Ovary (tissue), 9 donors: Measurements from ENCODE around the gene SEPTIN2. TPM values are rescaled to one million over a fixed set of nuclear protein-coding genes. Genes with fewer than 3 reads are reported as not detected.

Source experiments
- DNase-seq, 5 donors: peaks; one replicate each; pipeline ENCODE4 v3.0.0-alpha.2; 2019 to 2020
- H3K27ac ChIP-seq, 2 donors: fragments of 200-600 bp; one replicate each; pipeline versions ENCODE4 v1.5.1 to v1.8.0; 2019 to 2022
- H3K27me3 ChIP-seq: fragments of 200-600 bp; one replicate; pipeline ENCODE4 v1.8.0; 2022
- H3K36me3 ChIP-seq: fragments of 200-600 bp; sonication (generic); one replicate; pipeline ENCODE4 v1.5.1; 2019
- H3K4me1 ChIP-seq: one replicate; pipeline ENCODE4 v1.8.1; 2013; ENCODE audit warnings: mild to moderate bottlenecking, moderate library complexity; ENCODE audit not compliant: insufficient read depth
- H3K4me3 ChIP-seq: fragments of 200-600 bp; sonication (generic); one replicate; pipeline ENCODE4 v1.5.1; 2017
- H3K9me3 ChIP-seq, 2 donors: fragments of 200-600 bp in 1 of 2; sonication (generic) in 1 of 2; one replicate each; pipeline versions ENCODE4 v1.5.1 to v1.8.1; 2013 to 2019; ENCODE audit warnings: mild to moderate bottlenecking in 1 of 2, moderate library complexity in 1 of 2
- EP300 ChIP-seq: sonication (generic); formaldehyde crosslinking; IDR thresholded peaks from one replicate; pipeline ENCODE4 v1.6.1; 2017; ENCODE audit warnings: antibody characterized with exemption
- POLR2A ChIP-seq: fragments of 450-650 bp; IDR thresholded peaks from one replicate; pipeline ENCODE4 v1.6.1; 2017; ENCODE audit warnings: antibody characterized with exemption, mild to moderate bottlenecking, moderate library complexity
- WGBS, 3 donors: extraction: QIAGEN DNeasy Blood & Tissue Kit in 1 of 3; methylation state at CpG; one replicate each; pipeline versions ENCODE4 v1.1.5 to v1.1.7; 2013 to 2017; 5-methylcytosine and 5-hydroxymethylcytosine counted together
- intact Hi-C, 4 donors: fragments of 100-400 bp; cut with DNase I; formaldehyde crosslinking; loops; one replicate each; pipeline versions ENCODE4 v1.11.0 to v1.15.1; 2022 to 2023
- polyA plus RNA-seq, 2 donors: library from polyadenylated mRNA; stranded (reverse); fragments of 200-250 nt in 1 of 2; fragments of 350-450 nt in 1 of 2; fragmentation: Illumina TruSeq in 1 of 2; extraction: RNeasy Lipid Tissue Mini Kit (QIAGEN cat#74804) in 1 of 2; gene quantifications; one replicate each; pipeline ENCODE4 v1.2.3, GENCODE V29; 2013 to 2014
- total RNA-seq, 7 donors: library from RNA; depleted of rRNA in 2 of 7; stranded (reverse); fragments of >200 nt in 2 of 7; fragmentation: NEBNext Ultra II Directional in 3 of 7; extraction: Animal tissue kit (Norgen Biotek cat#: 25700) in 3 of 7; gene quantifications; one replicate each; pipeline versions ENCODE4 v1.1.0 to v1.2.4, GENCODE V29; 2016 to 2023
- TF ChIP-seq, protein P1 (sequence below), 3 donors: fragments of 450-650 bp in 2 of 3; fragments of 200-600 bp in 1 of 3; IDR thresholded peaks; one replicate each; pipeline versions ENCODE4 v1.5.1 to v1.8.0; 2016 to 2022; ENCODE audit warnings: antibody characterized with exemption in 3 of 3, mild to moderate bottlenecking in 1 of 3
- donor health status: DM: no; HTN: no; CAD: no; lungs with moderate emphysema.
- donor health status: DM: no; HTN: no; CAD: no.
- donor health status: Bipolar disorder and iron deficiency.
- donor health status: DM: yes; HTN: yes; CAD: no.
- donor health status: DM: no; HTN: no; CAD: no.
- donor health status: DM: yes; HTN: yes; CAD: no.

SEPTIN2 gene
- total and polyA plus RNA-seq, 9 donors: 184 to 403 (median 328) TPM

DNA sequence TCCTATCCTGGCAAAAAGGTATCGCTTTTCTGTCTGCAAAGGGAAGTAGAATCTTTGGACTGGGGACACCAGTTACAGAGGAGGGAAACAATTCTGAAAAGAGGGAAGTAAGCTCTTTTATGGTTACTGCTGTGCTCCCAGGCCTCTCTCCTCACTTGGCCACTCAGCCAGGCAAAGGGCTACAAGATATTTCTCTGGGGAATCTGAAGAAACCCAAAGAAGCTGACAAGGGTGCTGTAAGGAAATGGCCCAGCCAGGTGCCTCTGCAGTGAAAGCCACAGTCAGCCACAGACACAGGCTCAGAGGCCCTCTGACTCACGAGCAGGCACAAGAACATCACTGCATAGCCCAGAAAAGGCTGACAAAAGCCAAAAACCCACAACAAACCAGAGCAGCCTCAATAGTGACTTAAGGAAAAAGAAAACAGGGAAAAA is 6.0 kb upstream of the SEPTIN2 start:
- H3K4me3 ChIP-seq: no peak overlapping the region
- 48 to 76% (median 49%) methylated on average over 2 of the region's 2 CpGs for WGBS, 3 donors
- H3K9me3 ChIP-seq: no peaks in the 10 kb centered on the region
- no peaks in the 10 kb centered on the region for H3K36me3 ChIP-seq
- H3K27ac ChIP-seq: no peak overlapping the region
- H3K27me3 ChIP-seq: no peaks in the 10 kb centered on the region
- intact Hi-C loops: no loop called here
- TF ChIP-seq POLR2A (no peak), EP300 (no peak)
- TF ChIP-seq, protein P1, sequence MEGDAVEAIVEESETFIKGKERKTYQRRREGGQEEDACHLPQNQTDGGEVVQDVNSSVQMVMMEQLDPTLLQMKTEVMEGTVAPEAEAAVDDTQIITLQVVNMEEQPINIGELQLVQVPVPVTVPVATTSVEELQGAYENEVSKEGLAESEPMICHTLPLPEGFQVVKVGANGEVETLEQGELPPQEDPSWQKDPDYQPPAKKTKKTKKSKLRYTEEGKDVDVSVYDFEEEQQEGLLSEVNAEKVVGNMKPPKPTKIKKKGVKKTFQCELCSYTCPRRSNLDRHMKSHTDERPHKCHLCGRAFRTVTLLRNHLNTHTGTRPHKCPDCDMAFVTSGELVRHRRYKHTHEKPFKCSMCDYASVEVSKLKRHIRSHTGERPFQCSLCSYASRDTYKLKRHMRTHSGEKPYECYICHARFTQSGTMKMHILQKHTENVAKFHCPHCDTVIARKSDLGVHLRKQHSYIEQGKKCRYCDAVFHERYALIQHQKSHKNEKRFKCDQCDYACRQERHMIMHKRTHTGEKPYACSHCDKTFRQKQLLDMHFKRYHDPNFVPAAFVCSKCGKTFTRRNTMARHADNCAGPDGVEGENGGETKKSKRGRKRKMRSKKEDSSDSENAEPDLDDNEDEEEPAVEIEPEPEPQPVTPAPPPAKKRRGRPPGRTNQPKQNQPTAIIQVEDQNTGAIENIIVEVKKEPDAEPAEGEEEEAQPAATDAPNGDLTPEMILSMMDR (IDR thresholded peaks at IDR 0.05): no peak
- DNase-seq: no peak
- peaks cover 13% of the 10 kb centered on the region for H3K4me1 ChIP-seq

- H3K27me3 ChIP-seq: no peaks in the 10 kb centered on the region
- TF ChIP-seq, protein P1 (IDR thresholded peaks at IDR 0.05): no peak
- TF ChIP-seq POLR2A: no peak
- TF ChIP-seq EP300: no peak
- H3K4me3 ChIP-seq: no peak overlapping the region
- DNase-seq: no peak
- intact Hi-C loops: no loop called here
- H3K9me3 ChIP-seq: no peaks in the 10 kb centered on the region
- H3K36me3 ChIP-seq: no peaks in the 10 kb centered on the region
- H3K27ac ChIP-seq: no peak overlapping the region
- peaks cover 13% of the 10 kb centered on the region for H3K4me1 ChIP-seq
- WGBS, 3 donors: 88 to 90% (median 89%) methylated on average over 13 of the region's 13 CpGs
Observed at GRCh38 chr2:241310917-241311566, 4.7 kb upstream of the SEPTIN2 start.

- 70 to 74% (median 71%) methylated on average over 4 of the region's 4 CpGs for WGBS, 3 donors
- Histone ChIP-seq H3K27me3 (no peaks in the 10 kb centered on the region), H3K4me1 (peaks cover 17% of the 10 kb centered on the region), H3K9me3 (no peaks in the 10 kb centered on the region), H3K27ac (no peak overlapping the region), H3K4me3 (no peak overlapping the region), H3K36me3 (no peaks in the 10 kb centered on the region)
- no peak for DNase-seq
- TF ChIP-seq POLR2A: no peak
- TF ChIP-seq, protein P1 (IDR thresholded peaks at IDR 0.05): no peak
- no peak for TF ChIP-seq EP300
- intact Hi-C loops: no loop called here
Observed at GRCh38 chr2:241312082-241312481, 3.6 kb upstream of the SEPTIN2 start.

DNA sequence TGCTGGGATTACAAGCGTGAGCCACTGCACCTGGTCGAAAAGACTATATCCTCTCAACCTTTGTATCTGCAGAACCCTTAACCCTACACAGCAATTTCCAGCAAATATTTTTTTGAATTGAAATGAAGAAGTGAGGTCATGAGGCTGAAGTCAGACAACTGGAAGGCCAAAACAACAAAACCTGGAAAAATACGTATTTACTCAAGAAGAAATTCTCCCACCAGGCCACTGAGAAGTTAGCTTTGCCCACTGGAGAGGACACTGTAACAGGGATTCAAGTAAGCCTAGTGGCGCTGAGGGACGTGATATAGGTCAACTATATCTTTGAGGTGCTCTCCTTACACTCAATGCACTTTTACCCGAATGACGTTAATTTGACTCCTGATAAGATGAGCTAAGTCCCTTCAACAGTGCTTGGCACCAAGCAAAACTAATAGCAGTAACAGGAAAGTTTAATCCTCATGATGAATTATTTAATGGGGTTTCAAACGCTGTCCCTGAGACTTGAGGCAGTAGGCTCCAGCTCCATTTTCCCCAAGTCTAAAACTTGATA is 2.1 kb upstream of the SEPTIN2 start:
- Histone ChIP-seq H3K27ac (no peak overlapping the region), H3K27me3 (no peaks in the 10 kb centered on the region), H3K4me3 (no peak overlapping the region), H3K9me3 (no peaks in the 10 kb centered on the region), H3K36me3 (no peaks in the 10 kb centered on the region), H3K4me1 (peaks cover 18% of the 10 kb centered on the region)
- intact Hi-C loops: loop anchor here in 1 of 4 donors (2.0 kb wide), 1 partner anchor 43 kb away; the partner anchor contains the start of gene FARP2
- no peak for TF ChIP-seq POLR2A
- TF ChIP-seq, protein P1 (IDR thresholded peaks at IDR 0.05): no peak
- TF ChIP-seq EP300: no peak
- WGBS, 3 donors: 85 to 89% (median 87%) methylated on average over 8 of the region's 8 CpGs
- DNase-seq: no peak
